GM21447 (cell line): ENCODE results near the gene NRG2.

ENCODE experiments used
- ATAC-seq: cut with Tn5 transposase; IDR thresholded peaks from one replicate; pipeline ENCODE4 v1.9.1; 2021; ENCODE audit not compliant: unreplicated experiment

The NRG2 gene

GRCh38 chr5:139862803-139863202 is 180.3 kb downstream of the NRG2 start:
- no peak for ATAC-seq

DNA sequence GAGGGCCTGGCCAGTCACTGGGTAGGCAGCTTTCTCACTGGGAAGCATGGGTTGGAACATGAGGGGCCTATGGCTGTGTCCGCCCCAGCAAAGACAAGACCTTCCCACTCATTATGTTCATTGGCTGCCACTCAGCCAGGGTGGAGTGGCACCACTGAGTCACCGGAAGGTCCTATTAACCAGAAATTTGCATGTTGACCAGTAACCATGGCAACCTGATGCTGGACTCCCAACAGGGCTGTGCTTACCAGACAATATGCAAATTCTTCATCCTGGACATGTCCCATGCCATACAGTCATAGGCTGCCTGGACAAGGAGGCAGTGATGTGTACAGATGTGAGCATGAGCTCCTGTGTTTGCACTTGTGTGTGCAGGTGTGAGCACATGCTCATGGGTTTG is 180.8 kb downstream of the NRG2 start:
- no peak for ATAC-seq

GRCh38 chr5:139861889-139862207 is 181.3 kb downstream of the NRG2 start:
- no peak for ATAC-seq

DNA sequence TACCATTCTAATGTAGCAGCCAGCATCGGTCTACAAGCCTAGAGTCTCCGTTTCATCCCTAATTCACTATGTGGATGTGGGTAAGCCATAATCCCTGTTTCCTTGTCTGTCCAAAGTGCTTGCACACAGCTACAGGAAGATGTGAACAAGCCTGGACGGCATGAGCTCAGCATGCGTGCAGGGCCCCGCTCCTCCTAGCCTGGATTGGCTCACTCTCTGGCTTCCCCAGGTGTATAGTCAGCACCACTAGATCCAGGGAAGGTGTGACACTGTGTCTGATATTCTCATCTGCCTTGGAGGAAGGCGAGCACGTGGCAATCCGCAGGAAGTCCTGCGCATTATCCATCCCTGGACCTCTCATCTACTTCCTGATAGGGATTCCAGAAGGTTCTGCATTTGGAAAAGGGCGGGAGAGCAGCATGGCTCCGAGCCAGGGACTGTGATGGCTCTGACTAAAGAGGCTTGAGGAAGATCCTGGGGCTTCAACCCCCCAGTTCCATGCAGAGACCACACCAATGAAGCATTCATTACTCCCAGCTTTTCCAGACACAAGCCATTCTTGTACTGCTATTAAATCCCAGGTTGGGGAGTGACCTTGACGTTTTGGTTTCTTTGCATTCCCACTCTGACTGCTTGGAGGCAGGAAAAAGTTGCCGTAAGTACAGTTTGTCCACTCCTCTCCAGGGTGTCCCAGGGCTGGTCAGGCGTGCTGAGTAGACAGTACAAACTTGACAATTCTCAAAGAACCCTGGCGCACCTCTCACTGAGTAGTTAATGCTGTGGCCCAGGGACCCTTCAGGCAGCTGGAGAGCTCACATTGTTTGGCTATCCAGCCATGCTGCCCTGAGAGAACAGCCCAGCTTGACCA is 181.8 kb downstream of the NRG2 start:
- ATAC-seq = no peak

DNA sequence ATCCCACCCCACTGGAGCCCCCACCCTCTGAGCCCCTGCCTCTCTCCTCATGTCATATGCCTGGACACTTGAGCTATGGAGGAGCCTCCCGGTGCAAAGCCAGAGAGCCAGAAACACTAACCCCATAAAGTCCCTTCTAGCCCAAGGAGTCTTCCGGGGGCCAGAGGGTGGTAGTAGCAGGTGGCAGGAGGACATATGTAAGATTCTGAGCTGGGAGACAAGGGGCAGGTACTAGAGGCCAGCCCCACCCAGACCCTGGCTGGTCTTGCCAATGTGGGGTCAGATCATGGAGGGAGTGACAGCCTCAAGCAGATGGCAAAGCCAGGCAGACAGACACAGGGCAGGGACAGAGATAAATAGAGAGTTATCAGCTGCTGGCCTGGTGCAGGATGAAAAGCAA is 184.1 kb downstream of the NRG2 start:
- ATAC-seq = no peak

DNA sequence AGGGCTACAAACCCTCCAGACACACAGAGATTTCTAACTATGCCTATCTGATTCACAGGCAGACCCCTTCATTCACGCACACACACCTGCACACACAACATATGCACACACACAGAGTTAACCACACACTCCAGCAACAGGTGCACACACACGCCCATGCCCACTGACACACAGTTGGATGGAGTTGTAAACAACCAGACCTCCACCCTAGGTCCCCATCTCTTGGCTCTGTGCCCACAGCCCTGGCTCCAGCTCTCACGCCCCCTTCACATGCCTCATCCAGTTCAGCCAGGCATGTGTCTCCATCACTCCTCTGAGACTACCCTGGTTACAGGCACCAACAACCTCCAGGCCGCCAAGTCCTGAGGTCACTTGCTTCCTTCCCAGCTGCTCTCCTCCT is 186.4 kb downstream of the NRG2 start:
- no peak for ATAC-seq

GRCh38 chr5:139855946-139856540 is 187.1 kb downstream of the NRG2 start:
- no peak for ATAC-seq

GRCh38 chr5:139855451-139855850 is 187.6 kb downstream of the NRG2 start:
- no peak for ATAC-seq

GRCh38 chr5:139854953-139855352 is 188.1 kb downstream of the NRG2 start:
- no peak for ATAC-seq

- no peak for ATAC-seq
Measured at GRCh38 chr5:139854029-139854605, 189.0 kb downstream of the NRG2 start.

DNA sequence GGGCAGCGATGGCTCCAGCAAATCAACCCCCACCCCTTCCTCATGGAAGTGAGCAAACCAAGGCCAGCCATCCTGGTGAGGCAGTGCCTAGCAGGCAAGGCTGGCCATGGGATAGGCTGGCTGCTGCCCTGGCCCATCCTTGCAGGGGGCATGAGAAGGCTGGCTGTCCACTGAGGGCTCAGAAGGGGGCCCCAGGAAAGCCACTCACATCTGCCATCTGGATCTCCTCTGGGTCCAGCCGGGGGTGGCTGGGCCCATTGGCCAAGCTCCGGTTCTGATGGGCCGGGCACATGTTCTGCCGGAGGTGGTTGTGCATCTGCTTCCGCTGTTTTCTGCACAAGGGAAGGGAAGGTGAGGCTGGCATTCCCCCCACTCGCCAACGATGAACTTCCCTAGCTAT is 190.4 kb downstream of the NRG2 start:
- no peak for ATAC-seq

DNA sequence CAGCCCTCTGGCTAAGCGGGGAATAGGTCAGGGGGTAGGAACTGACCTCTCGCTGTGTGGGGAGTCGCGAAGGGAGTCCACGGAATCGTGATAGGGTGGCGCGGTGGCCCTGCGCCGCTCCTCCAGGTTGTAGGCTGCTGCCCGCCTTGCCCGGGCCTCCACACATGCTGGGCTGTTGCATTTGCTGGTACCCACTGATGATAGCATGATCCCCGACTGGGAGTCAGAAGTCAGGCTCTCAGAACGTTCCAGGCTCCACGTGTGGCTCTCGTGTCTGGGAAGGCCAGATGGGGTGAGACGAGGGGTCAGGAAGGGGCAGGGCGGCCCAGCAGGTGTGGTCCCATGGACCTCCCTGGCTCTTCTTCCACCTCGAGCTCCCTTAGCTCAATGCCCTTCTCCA is 191.5 kb downstream of the NRG2 start:
- no peak for ATAC-seq

GRCh38 chr5:139850423-139851016 is 192.6 kb downstream of the NRG2 start:
- ATAC-seq = no peak

DNA sequence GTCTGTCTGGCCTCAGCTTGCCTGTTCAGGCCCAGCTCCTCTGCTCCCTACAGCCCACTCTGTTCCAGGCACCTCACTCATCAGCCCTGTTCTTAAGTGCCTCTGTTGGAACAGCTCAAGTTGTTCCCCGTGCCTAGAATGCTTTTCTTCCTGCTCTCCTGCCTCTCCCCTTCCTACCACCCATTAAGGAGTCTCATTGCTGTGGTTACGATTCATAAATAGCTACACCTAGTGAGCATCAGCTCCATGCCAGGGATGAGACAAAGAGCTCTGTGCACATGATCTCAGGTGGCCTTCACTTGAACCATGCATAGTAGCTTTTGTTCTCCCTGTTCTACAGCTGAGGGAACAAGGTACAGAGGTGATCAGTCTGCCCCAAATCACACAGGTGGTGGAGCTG is 193.2 kb downstream of the NRG2 start:
- no peak for ATAC-seq

DNA sequence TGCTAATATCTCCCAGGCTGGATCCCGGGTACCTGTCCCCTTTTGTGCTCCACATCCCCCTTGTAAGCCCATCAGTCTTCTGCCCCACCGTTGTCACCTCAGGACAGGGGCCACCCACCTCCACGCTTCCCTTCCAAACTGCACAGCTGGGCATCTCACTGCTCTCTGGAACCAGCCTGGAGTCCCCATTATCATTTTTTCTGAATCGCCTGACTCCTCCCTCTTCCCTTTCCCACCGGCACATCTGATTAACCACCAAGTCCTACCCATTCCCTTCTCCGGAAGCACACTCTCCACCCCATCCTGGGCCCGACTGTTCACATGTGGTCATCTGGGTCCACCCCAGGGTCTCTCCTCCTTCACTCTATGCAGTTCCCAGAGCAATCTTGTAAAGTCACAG is 193.6 kb downstream of the NRG2 start:
- ATAC-seq = no peak

DNA sequence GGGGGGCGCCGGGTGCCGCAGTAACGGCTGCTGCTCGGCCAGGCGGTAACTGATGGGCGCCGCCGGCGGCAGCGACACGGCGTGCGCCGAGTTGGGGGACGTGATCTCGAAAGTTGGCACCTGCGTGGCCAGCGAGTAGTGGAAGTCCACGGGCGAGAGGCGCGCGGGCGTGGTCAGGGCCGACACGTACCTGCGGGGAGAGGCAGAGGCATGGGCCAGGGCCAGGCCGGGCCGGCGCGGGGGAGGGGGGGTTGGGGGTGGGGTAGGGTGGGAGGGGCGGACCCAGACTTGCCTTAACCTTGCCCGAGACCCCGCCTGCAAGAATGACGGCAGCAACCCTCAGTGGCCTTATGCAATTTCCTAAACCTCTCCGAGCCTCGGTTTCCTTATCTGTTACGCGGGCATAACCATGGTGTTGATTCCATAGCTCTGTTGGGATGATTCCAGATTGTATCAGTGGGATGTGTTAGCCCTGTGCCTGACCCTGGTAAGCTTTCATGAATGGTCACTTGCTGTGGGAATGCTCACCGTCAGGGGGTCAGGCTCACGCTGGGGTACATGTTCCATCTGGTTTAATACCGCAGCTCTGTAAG is 194.5 kb downstream of the NRG2 start:
- ATAC-seq = no peak

- no peak for ATAC-seq
Measured at GRCh38 chr5:139847790-139848507, 195.2 kb downstream of the NRG2 start.

- no peak for ATAC-seq
Measured at GRCh38 chr5:139847091-139847490, 196.0 kb downstream of the NRG2 start.

- no peak for ATAC-seq
Measured at GRCh38 chr5:139845846-139846681, 197.0 kb downstream of the NRG2 start.

DNA sequence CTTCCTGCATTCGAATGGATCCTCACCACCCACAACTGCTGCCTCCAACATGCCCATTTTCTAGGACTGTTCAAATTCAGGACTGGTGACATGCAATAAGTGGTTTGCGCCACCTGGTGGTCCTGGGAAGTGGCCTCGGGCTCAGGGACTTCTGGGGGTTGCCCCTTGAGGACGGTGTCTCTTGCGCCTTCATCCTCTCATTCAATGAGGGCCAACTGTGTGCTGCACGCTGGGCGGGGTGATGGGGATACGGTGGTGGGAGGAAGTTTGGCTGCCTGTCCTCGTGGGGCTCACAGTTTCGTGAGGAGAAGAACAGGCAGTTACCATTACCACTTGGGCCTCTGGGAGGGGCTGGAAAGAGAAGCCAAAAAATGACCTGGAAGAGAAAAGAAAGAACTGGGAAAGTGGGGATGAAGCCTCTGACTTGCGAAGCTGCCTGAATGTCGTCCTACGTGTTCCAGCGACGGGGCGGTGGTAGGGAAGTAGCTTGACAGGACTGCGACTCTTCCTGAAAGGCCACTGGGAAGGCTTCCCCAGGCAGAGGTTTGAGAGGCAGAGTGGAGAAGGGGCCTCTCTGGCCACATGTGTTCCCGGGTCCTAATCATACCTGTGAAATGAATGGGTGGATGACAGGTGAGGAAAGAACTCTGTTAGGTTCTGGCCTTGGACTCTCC is 198.5 kb downstream of the NRG2 start:
- ATAC-seq = no peak
